GM12878 (cell line): Measurements from ENCODE around the gene KCNMB4. TPM values are rescaled to one million over a fixed set of nuclear protein-coding genes. Genes with fewer than 3 reads are reported as not detected.

Source experiments
- ATAC-seq: fragments of 200-7000 bp; cut with Tn5 transposase; 3 replicates; pipeline ENCODE4 v1.9.1; 2020; ENCODE audit warnings: mild to moderate bottlenecking, moderate library complexity
- BruUV-seq: library from RNA; stranded (reverse); fragments of 400-500 nt; replicated peaks from 2 replicates; lab custom pipeline; 2021; lab: Mats Ljungman, UMichigan
- CTCF ChIA-PET: fragments of 300-600 bp; sonication (Branson Sonifier 250); formaldehyde crosslinking; extraction: SDS; loops from one replicate; lab custom pipeline; 2021; ENCODE audit warnings: inconsistent platforms; lab: Yijun Ruan, JAX
- POLR2A ChIA-PET: fragments of 350-600 bp; formaldehyde crosslinking; extraction: SDS; loops from one replicate; lab custom pipeline; 2021; ENCODE audit warnings: inconsistent platforms; lab: Charles Lee
- RAD21 ChIA-PET: fragments of 300-600 bp; sonication (Branson Sonifier 250); formaldehyde crosslinking; loops from one replicate; lab custom pipeline; 2023; ENCODE audit warnings: antibody characterized with exemption; ENCODE audit not compliant: unreplicated experiment; lab: Charles Lee
- SMC1A ChIA-PET: fragments of 300-600 bp; sonication (Branson Sonifier 250); formaldehyde crosslinking; loops from one replicate; lab custom pipeline; 2023; ENCODE audit not compliant: unreplicated experiment, uncharacterized antibody; lab: Charles Lee
- DNase-seq: peaks from one replicate; pipeline ENCODE4 v3.0.0-alpha.2; 2011; ENCODE audit warnings: low read depth, low spot score
- FAIRE-seq: peaks from 3 replicates; lab custom pipeline; 2011; peaks lifted over from hg19 to GRCh38; lab: Jason Lieb, UNC
- H2AFZ ChIP-seq: 2 replicates; pipeline ENCODE4 v1.6.0; 2011; ENCODE audit warnings: low read depth, low read length, control low read depth; ENCODE audit not compliant: control insufficient read depth
- H3K27ac ChIP-seq: 2 replicates; pipeline ENCODE4 v1.5.1; 2011; ENCODE audit warnings: control low read depth; ENCODE audit not compliant: control insufficient read depth, insufficient read depth
- H3K27me3 ChIP-seq, 2 experiments: replicated peaks in 1 of 2; 2 replicates each; pipeline versions ENCODE4 v1.6.0 to v1.6.1; 2011; ENCODE audit warnings: low read length in 1 of 2; ENCODE audit not compliant: control insufficient read depth in 2 of 2, insufficient read depth in 2 of 2
- H3K36me3 ChIP-seq, 2 experiments: 2 replicates each; pipeline ENCODE4 v1.5.1; 2011; ENCODE audit warnings: low read length in 1 of 2; ENCODE audit not compliant: control insufficient read depth in 2 of 2, insufficient read depth in 2 of 2
- H3K4me1 ChIP-seq: 2 replicates; pipeline ENCODE4 v1.6.1; 2011; ENCODE audit warnings: mild to moderate bottlenecking, low read length, moderate library complexity, mixed read lengths; ENCODE audit not compliant: control insufficient read depth, insufficient read depth
- H3K4me2 ChIP-seq: 2 replicates; pipeline ENCODE4 v1.6.0; 2011; ENCODE audit warnings: control low read depth; ENCODE audit not compliant: control insufficient read depth, insufficient read depth
- H3K4me3 ChIP-seq: fragments of 200-600 bp; sonication (generic); 2 replicates; pipeline ENCODE4 v1.5.1; 2016
- H3K79me2 ChIP-seq: 2 replicates; pipeline ENCODE4 v1.6.0; 2011; ENCODE audit warnings: low read length; ENCODE audit not compliant: control insufficient read depth, insufficient read depth
- H3K9ac ChIP-seq: 2 replicates; pipeline ENCODE4 v1.8.0; 2011; ENCODE audit warnings: low read length, control low read depth, mixed read lengths; ENCODE audit not compliant: control insufficient read depth, insufficient read depth
- H3K9me3 ChIP-seq: replicated peaks from 3 replicates; pipeline ENCODE4 v1.5.1; 2011; ENCODE audit warnings: mild to moderate bottlenecking, low read length; ENCODE audit not compliant: control insufficient read depth, insufficient read depth
- H4K20me1 ChIP-seq: 2 replicates; pipeline ENCODE4 v1.6.0; 2011; ENCODE audit not compliant: control insufficient read depth, insufficient read depth
- ATF7 ChIP-seq: fragments of 450-650 bp; IDR thresholded peaks from 2 replicates; pipeline ENCODE4 v1.6.1; 2016; ENCODE audit warnings: low read depth, mild to moderate bottlenecking
- BCLAF1 ChIP-seq: fragments of 450-650 bp; IDR thresholded peaks from 2 replicates; pipeline ENCODE4 v1.6.1; 2017; ENCODE audit warnings: antibody characterized with exemption, mild to moderate bottlenecking, moderate library complexity
- EED ChIP-seq: sonication (generic); IDR thresholded peaks from 2 replicates; pipeline ENCODE4 v1.6.1; 2016; ENCODE audit warnings: antibody characterized with exemption, low read depth
- MTA3 ChIP-seq: IDR thresholded peaks from 2 replicates; pipeline ENCODE4 v1.6.1; 2012; ENCODE audit warnings: low read length, inconsistent platforms, borderline replicate concordance
- MYB ChIP-seq: fragments of 150-350 bp; IDR thresholded peaks from 2 replicates; pipeline ENCODE4 v1.6.1; 2014; ENCODE audit warnings: mild to moderate bottlenecking, low read depth, low read length, borderline replicate concordance
- PKNOX1 ChIP-seq: fragments of 450-650 bp; IDR thresholded peaks from 2 replicates; pipeline ENCODE4 v1.6.1; 2016; ENCODE audit warnings: mild to moderate bottlenecking
- SIX5 ChIP-seq: IDR thresholded peaks from 2 replicates; pipeline ENCODE4 v1.6.1; 2011; ENCODE audit warnings: mild to moderate bottlenecking, low read depth, low read length, moderate library complexity; ENCODE audit not compliant: severe bottlenecking
- TARDBP ChIP-seq: IDR thresholded peaks from 2 replicates; pipeline ENCODE4 v1.6.1; 2016; ENCODE audit warnings: borderline replicate concordance
- WGBS: methylation state at CpG from one replicate; pipeline ENCODE4 v1.1.6; 2016; ENCODE audit warnings: low lambda C conversion rate; ENCODE audit not compliant: insufficient replicate concordance, insufficient coverage; ENCODE audit errors: missing lambda C conversion rate; 5-methylcytosine and 5-hydroxymethylcytosine counted together
- in situ Hi-C: fragments of 300-500 bp; cut with MboI; formaldehyde crosslinking; loops from 9 replicates; pipeline ENCODE4 v1.14.3; 2018; ENCODE audit warnings: mixed read lengths
- intact Hi-C: fragments of 100-400 bp; cut with micrococcal nuclease; formaldehyde crosslinking; loops from one replicate; pipeline ENCODE4 v1.14.2; 2022; ENCODE audit not compliant: unreplicated experiment
- polyA plus RNA-seq, 11 experiments: library from polyadenylated mRNA; depleted of rRNA in 4 of 11; unstranded in 6 of 11; stranded (reverse) in 5 of 11; fragments of >200 nt; fragmentation: Nextera tagmentation in 4 of 11; fragmentation: Illumina TruSeq in 1 of 11; extraction: Ambion mirVana in 4 of 11; extraction: Trizol in 1 of 11; gene quantifications; 1 replicate in 1 of 11; 2 replicates in 10 of 11; pipeline versions ENCODE4 v1.2.1 to v1.2.3, GENCODE V29; 2011 to 2016; ENCODE audit warnings: inconsistent platforms in 2 of 11, missing spikeins in 2 of 11, low read depth in 1 of 11
- total RNA-seq, 4 experiments: library from RNA; depleted of rRNA in 3 of 4; stranded (reverse); fragments of >200 nt in 3 of 4; fragmentation: Illumina TruSeq in 1 of 4; extraction: Trizol in 1 of 4; gene quantifications; 2 replicates each; pipeline versions ENCODE4 v1.2.1 to v1.2.3, GENCODE V29; 2013 to 2021

KCNMB4 gene
- total and polyA plus RNA-seq, 10 of the 15 experiments (the other 5 are each of a cell fraction or from before 2014, with no cell fraction given) = 0.06 to 0.37 (median 0.16) TPM; not detected in 2

GRCh38 chr12:70449074-70449752 is 83.1 kb downstream of the KCNMB4 start:
- ChIA-PET POLR2A (no interaction called here), RAD21 (no interaction called here), CTCF (interaction anchor here (0.6 kb wide), 1 partner anchor 38 kb away, joined by 3 read pairs; no protein-coding TSS in a partner anchor)
- Histone ChIP-seq H3K4me3 (no peak overlapping the region), H3K9ac (no peak overlapping the region), H4K20me1 (no peaks in the 10 kb centered on the region), H2AFZ (no peak overlapping the region), H3K27ac (no peak overlapping the region), H3K27me3 (no peaks in the 10 kb centered on the region), H3K4me1 (no peaks in the 10 kb centered on the region)
- ATAC-seq (no peak), DNase-seq (no peak)
- TF ChIP-seq PKNOX1 (no peak), BCLAF1 (no peak), TARDBP (no peak), EED (no peak), MTA3 (no peak), ATF7 (no peak), SIX5 (no peak), MYB (no peak)
- TF ChIP-seq, all 136 proteins: peak for 0
- 45% methylated on average over 13 of the region's 13 CpGs for WGBS
- intact Hi-C loops (no loop called here), in situ Hi-C loops (no loop called here)
- no peaks in the 10 kb centered on the region for H3K36me3 ChIP-seq
- SMC1A ChIA-PET = no interaction called here
- H3K4me2 ChIP-seq = no peak overlapping the region
- no peaks in the 10 kb centered on the region for H3K79me2 ChIP-seq
- H3K9me3 ChIP-seq = peaks cover 3% of the 10 kb centered on the region; the same call in 1 of the 3 replicates
- FAIRE-seq = no peak
- no TSS peak for BruUV-seq
